HT1080 (cell line): ENCODE measurements around the gene AAK1. TPM values are rescaled to one million over a fixed set of nuclear protein-coding genes. Genes with fewer than 3 reads are reported as not detected.

ENCODE experiments used
- DNase-seq: peaks from one replicate; pipeline ENCODE4 v3.0.0-alpha.2; 2015; ENCODE audit warnings: low read depth
- total RNA-seq: library from RNA; depleted of rRNA; stranded (reverse); fragments of >200 nt; shearing (Covaris generic); gene quantifications from 2 replicates; pipeline ENCODE4 v1.2.3, GENCODE V29; 2014

AAK1 gene
- total RNA-seq, 1 experiment from 2014 or later = 37.4 TPM

DNA sequence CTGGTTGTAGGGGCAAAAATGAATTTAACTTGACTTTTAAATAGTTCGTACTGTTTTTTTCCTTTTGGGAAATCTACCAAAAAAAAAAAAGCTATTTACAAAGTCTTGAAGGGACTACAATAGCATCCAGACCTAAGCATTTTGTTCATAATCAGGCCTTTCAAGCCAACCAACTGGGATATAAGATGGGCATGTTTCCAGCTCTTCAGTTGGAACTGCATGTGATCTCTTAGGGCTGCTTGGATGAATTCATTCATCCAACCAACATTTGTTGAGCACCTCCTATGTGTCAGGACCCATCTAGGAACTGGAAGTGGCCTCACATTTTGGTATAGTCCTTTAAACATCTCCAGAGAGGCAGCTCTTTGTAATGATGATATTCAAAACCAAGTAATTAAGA lies 98.6 kb downstream of the AAK1 start:
- DNase-seq = no peak

DNA sequence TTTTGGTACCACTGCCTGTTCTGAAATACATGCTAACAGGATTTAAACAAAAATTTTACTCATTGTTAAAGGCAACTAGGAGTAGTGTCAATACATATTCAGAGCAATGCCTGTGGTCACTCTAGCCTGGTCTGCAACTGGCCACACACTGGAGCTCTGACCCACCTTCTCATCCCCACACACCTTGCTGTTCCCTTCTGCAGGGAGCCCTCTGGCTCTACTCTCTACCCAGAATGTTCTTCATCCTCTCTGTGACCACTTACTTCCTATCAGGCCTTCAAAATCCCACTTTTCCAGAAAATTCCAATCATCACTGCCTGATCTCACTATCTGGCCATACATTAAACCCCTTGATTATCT lies 104.0 kb downstream of the AAK1 start:
- no peak for DNase-seq

DNA sequence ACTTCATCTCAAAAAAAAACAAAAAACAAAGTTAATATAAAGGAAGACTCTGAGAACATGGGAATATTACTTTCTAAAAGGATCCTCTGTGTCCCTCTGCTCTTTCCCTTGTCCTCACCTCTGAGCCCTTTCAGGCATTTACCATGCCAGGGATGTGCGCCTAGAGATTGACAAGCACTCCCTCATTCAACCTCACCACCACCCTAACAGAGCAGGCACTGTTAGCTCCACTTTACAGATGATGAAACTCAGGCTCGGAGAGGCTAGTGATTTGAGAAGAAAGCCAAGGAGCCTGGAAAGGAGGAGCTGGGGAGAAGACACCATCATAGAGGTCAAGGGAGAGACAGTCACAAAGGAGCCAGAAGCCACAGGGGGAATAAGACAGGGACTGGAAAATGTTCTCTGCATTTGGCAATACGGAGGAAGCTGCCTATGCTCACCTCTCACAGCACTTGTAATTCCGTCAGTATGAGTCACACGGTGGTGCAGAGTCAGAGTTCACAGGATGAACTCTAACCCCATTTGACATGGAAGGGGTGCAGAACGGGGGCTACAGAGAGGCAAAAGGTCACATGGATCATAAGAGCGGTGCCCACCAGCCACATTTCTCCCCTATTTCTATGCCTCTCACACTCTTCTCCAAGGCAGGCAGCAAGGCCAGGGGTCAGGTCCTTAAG lies 104.5 kb downstream of the AAK1 start:
- peak; percentile 13 for DNase-seq

DNA sequence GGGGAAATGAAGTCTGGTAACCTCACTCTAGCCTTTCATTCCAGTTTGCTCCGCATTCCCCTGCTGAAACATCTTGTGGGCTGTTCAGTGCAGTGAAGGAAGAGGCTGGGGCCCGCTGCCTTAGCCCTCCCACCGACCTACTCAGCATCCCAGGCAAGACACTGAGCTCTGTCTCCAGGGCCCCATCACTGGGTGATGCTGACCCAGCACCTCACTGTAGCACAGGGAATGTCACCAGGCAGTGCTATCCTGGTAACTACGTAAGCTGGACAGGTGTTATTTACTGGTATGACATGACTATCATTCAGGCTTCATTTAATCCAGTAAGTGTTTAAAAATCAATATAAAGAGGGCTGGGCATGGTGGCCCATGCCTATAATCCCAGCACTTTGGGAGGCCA lies 105.3 kb downstream of the AAK1 start:
- no peak for DNase-seq

DNA sequence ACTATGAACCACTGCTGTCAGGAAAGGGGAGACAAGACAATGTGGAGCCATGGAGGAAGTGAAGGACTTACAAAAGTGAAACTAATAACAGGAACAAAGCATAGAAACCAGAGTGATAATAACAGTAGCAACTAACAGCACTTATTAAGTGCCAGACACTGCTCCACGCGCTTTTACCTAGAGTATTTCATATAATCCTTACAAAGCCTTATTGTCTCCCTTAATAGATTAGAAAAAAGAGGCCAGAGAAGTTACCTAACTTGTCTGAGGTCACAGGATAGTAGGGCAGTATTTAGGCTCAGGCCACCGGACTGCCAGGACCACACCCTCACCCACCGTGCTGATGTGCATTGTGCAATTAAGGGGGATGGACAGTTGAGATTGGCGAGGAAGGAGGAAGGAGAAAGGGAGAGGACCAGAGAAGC lies 107.7 kb downstream of the AAK1 start:
- no peak for DNase-seq

DNA sequence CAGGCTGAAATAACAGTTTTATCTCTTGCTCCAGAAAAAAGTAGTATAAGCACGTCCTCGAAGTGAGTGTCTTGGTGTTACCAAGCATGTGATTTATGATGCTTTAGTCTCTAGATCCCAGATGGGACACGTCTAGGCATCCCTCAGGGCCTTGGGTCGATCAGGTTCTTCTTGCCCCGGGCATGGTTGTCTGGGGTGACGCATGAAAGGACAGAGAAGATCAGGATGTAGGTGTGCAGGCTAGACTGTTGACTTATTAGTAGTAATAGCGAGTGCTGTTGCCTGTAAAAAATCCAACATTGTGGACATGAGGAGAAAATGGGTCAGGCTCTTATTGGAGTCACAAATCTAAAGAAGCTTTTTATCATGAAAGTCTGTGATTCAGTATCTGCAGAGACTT lies 112.4 kb downstream of the AAK1 start:
- DNase-seq = no peak

DNA sequence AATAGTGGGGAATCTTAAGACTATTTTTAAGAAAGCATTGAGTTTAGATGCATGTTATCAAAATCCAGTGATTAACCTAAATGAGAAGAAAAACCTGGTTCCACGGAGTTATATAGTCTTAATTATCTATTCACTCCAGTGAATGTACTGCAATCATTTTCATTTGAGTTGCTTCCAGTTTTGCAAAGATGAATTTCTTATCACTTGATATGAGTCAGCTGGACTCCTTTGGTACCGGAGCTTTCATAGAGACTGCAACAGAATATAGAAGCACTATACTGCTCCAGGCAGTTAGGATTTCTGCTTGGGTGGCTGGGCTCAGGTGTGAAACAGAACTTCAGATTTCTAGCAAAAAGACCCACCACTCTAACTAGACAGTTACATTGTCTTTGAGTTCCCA lies 114.1 kb downstream of the AAK1 start:
- DNase-seq = no peak

DNA sequence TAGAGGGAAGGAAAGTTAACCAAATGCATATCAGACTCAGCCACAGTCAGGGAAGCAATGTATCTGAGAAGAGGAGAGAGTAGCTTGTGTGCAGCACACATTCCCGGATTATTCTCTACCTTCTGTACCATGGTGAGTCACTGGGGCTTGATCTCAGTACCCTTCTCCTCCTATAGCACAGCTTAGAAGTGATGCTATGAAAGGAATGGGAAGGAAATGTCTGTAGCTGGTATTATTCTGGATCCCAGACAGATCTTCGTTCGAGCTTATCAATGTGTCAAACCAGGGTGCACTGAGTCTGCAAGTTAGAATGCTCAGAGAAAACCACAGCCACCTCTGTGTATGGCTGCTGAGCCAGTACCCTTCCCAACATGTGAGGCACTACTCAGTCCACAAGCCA lies 118.3 kb downstream of the AAK1 start:
- DNase-seq = no peak

DNA sequence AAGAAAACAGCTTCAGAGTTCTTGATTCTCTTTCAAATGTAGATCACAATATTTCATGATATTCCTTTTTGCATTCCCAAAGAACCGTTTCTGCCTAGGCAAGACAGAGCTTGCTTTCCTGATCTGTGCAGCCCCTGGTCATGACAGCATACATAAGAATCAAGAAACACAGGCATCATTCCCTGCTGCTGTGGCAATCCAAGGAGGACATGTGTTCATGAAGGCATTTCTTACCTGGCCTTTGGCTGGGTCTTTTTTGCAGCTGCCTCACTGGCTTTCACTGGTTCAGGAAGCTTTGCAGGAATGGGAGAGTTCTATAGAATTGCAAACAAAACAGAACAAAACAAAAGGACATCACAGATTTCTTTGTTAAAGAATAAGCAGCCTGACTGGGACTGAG lies 118.7 kb downstream of the AAK1 start:
- no peak for DNase-seq

DNA sequence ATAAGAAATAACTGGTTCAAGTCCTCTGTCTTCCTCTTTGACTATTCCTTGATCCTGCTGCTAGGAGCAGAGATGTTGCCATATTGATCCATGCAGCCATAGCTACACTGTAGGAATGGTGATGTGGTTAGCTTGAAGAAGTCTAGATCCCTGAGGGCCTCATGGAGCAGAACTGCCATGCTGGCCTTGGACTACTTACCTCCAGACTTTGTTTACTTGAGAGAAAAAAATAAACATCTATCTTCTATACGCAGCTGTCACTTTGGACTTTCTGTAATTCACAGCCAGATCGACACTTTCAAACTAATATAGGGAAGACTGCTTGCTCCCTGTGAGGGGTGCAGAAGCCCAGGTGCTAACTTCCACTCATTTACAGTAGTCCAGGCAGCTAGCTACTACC lies 121.8 kb downstream of the AAK1 start:
- no peak for DNase-seq

DNA sequence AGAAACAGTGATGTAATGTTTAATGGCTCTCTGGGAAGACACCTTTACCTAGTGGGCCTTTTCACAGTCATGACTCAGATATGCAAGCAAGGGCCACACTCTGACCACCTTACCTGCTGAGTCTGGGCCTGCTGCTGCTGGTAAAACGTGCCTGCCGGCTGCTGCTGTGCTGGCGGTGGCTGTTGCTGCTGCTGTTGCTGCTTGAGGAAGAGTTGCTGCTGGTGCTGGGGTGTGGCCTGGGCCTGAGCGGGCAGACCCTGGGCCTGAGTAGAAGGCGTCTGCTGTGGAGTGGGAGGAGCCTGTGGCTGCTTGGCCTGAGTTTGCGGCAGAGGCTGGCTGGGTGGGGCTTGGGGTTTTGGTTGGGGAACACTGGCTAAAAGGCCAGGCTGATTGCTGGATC lies 124.7 kb downstream of the AAK1 start:
- no peak for DNase-seq

DNA sequence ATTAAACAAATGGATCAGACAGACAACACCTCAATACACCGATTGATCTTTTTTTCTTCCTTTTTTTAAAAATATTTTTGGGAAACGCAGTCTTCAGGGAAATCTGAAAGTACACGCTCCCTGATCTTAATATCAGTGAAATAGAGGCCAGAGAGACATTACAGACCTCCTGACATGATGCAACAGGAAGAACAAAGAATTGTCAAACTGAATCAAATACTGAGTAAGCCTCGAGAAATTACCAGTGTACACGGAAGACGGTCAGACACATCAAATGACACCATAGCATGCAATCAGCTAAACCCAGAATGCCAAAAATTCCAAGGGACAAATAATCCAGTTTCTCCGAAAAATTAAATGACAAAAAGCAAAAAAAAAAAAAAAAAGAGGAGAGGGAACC lies 126.1 kb downstream of the AAK1 start:
- DNase-seq = no peak

DNA sequence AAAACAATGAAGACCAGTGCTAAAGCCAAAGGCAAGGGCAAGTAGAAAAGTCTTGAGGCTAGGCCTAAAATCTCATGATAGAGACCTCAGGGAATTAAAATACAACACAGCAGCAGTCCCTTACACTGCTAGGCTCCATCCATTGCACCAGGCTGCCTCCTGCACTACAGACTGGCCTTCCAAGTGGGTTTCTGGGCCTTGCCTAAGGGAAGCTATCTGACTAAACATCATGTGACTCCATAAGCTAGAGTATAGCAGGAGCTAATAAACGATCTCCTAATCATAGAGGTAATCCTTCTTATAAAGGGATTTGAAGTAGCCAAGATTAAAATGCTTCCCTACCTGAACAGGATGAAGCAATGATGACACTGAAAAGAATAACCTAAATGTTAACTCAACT lies 128.7 kb downstream of the AAK1 start:
- no peak for DNase-seq

DNA sequence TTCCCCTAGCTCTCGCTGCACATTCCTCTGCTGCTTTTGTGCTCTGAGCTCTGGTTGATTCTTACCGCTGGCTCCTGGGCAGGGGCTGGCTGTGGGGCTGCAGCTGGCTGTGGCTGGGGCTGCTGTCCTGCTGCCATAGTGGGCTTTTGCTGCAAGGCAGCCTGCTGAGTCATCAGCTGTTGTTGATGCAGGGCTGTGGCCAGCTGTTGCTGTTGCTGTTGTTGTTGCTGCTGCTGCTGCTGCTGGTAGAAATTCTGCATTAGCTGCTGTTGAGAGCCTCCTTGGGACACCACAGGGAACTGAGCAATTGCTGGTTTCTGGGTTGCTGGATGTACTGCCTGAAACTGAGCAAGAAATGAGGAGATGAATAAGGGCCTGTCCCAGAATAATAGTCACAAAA lies 129.1 kb downstream of the AAK1 start:
- DNase-seq = peak; percentile 41

DNA sequence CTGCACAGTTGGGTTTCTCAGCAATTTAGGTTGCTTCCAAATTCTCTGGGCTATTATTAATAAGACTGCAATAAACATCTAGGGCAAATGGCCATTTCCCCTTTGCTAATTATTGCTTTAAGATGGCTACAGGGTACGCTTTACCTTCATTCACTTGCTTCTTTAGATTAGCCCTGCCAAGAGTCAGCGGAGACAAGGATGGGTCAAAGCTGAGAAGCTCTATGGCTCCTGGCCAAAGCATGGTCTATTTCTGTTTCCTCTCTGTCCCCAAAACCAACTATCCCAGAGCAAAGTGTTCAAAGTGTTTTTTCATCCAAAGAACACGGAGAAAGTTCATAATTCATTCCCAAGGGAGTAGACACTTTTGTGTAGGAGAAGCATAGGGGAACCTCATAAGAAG lies 131.1 kb downstream of the AAK1 start:
- DNase-seq = no peak

DNA sequence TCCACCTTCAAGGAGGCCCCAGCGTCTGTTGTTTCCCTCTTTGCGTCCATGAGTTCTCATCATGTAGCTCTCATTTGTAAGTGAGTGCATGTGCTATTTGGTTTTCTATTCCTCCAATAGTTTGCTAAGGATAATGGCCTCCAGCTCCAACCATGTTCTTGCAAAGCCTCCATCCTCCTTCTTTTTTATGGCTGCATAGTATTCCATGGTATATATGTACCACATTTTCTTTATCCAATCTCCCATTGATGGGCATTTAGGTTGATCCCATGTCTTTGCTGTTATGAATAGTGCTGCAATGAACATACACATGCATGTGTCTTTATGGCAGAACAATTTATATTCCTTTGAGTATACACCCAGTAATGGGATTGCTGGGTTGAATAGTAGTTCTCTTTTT lies 133.3 kb downstream of the AAK1 start:
- no peak for DNase-seq

DNA sequence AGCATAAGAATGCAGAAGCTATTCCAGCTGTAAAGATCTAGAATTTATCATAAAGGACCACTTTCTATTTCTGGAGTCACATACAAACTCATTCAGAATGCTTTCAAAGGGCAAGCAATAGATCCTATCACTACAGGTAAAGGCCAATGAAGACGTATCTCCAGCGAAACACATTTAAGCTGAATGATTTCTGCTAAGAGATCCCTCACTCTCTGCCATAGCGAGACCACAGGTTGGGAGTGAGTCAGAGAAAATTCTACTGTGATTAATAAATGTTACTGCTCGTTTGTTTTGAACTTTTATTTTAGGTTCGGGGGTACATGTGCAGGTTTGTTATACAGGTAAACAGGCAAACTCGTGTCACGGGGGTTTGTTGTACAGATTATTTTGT lies 133.8 kb downstream of the AAK1 start:
- DNase-seq = no peak

DNA sequence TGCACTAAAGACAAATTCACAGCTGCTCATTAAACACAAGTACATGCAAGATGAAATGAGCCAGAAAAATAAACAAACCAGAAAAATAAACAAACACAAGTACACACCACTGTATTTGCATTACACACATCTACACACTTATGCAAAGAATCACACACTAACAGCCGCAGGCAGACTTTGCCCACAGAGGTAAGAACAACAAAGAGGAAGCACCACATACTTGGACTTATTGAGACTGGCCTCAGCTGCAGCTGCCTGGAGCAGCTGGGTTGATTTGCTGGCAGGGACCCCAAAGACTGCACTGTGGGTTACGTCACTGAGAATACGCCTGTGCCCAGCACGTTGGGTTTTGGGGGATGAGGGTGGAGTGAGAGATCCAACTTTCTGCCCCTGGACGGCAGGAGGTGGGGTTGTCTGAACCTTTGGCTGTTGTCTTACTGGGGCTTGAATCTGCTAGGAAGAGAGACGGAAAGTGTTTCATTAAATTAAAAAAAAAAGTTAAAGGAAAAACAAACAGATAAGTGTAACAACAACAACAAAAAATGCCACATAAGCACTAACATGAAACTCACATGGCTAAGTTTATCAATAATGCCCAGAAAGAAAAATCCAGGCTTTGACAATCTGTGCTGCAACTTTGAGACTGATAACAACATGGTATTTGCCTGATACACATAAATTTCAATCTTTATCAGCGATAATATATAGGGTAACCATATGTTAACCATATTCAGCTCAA lies 134.4 kb downstream of the AAK1 start:
- DNase-seq = no peak

DNA sequence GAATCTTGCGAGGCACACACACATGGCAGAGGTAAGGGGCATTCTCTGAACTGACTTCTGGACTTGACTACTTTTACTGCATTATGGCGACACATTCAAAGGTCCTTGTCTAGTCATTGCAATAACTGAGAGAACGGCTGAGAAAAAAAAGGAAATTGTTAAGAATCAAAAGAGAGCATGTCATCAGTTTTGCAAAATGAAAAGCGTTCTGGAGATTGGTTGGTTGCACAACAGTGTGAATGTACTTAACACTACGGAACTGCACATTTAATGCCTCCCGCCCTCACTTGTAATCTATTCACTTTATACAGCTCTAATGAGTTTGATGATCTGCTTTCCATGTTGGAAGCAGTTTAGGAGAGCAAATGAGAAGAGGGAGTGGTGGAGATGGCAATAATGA lies 137.8 kb downstream of the AAK1 start:
- no peak for DNase-seq

DNA sequence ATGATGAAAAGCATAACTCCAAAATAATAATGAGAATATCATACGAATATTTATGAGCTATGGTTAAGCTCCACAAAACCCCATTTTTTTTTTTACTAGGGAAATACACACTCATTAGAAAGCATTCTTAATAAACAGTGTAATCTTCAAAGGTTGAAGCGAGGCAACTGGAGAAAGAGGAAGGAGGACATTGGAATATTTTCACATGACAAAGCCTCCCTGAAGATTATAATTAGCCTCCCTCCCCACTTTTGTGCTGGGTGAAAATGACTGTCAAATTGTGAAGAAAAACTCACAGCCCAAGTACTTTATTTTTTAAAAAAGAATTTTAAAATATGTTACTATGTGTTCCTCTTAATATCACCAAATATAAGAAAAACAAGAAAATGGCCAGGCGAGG lies 142.2 kb downstream of the AAK1 start:
- DNase-seq = no peak

DNA sequence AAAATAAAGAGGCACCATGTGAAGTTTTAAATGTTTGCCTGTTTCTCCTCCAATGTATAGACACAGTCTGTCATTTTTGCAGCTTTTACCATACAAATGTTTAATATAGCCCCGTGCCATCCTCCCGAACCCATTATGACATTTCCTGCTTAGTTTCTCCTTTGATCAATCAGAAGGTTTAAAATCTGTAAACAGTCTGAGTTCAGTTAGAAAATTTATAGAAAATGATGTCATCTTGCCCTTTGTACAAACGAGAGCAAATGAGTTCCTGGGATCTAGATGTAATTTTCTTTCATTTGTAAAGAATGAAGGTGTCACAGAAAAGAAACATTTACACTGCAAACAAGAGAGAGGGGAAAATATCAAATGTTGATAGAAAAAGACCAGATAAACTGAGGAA lies 143.6 kb downstream of the AAK1 start:
- no peak for DNase-seq

DNA sequence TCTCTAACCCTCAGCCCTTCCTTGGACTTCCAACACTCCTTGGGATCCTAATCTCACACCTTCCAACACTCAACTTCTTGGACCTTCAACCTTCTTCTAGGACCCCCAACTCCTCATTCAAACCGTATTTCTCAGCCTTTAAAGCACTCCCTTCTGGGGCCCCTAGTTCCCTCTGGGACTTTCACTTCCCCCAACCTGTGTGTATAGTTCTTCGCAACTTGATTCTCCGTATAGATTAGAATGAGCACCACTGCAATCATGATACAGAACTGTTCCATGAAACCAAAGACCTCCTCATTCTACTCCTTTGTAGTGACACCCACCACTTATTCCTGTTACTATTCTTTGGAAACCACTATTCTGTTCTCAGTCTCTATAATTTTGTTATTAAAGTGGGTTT lies 144.3 kb downstream of the AAK1 start:
- DNase-seq = no peak

DNA sequence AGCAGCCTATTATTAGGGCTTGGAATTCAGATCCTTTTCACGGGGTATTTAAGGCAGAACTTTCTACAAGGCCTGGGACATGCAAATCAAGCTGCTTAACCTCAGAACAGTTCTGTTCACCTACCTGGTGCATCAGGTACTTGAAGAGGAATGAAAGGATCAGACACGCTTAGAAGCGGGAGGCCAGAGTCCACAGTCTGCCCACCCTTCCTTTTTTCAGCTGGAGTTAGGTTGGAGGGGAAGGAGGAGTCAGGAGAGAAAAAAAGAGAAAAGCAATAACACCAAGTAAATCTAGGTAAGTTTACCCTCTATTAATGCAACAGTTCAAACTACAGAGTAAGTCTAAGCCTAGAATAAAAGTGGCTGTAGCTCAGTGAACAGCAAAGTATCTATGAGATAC lies 147.7 kb downstream of the AAK1 start:
- no peak for DNase-seq

DNA sequence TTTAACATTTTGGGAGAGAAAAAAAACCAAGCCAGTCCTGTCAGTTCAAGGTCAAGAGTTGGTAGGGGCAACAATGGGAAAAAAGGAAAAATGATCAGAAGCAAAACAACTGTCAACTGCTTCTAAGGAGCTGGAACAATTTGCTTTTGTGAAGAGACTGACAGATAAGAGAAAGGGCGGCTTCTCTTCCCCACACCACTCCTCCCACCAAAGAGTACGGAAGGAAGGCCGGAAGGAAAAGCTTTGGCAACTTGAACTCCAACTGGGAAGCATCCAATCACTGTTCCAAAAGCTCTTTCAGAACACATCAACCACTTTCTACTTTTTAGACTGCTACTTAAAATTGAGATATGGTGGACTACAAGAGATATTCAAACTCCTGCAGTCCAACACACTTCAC lies 148.5 kb downstream of the AAK1 start:
- no peak for DNase-seq
